Non-pigmented ciliary epithelial cell (primary cell): ENCODE data around the gene PAX5.

Experiments used
- DNase-seq: peaks from one replicate; pipeline ENCODE4 v3.0.0-alpha.2; 2010; ENCODE audit warnings: low read depth

PAX5 gene

DNA sequence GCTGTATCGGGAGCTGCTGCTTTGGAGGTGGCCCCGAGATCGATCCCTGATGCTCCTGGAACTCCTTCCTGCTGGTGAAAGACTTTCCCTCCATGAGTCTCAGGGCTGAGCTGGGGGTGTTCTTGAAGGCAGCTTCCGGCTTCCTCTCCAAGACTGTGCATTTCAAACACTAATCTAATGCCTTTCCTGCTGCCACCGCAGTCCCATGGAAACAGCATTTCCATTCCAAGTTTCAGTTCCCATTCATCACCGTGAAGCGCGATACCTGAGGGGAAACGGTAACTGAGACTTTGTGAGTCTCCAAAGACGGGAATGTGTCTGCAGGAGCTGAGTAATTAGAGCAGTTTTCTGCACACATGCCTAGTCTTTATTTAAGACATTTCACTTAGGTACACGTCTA lies 230.1 kb downstream of the PAX5 start:
- no peak for DNase-seq

DNA sequence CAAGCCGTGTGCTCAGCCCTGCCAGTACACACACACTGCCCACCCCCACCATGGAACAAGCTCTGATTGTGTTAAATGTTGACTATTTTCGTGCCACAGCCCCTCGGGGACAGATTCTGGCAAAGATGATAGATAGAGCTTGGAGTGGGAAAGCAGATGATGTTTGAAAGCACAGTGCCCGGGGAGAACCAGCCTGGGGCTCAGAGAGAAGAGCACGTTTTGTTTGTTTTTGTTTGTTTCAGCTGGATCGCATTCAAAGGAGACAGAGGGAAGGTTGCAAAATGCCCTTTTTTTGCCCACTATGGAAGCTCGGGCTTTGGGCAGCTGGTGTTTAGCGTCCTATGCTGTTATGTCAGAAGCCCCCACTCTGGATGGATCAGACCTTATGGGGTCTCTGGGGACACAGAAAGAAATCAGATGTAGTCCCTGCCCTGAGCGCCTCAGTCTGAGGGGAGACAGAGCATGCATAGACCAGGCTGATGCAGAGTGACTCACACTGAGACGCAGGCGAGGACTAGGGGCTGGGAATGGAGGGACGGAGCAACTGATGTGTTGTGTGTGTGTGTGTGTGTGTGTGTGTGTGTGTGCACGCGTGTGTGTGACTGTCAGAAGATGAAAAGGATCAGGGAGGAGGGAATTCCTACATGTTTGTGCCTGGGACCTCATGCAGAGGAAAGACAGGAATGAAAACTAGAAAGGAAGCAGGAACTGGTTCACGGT lies 231.7 kb downstream of the PAX5 start:
- DNase-seq: peak; percentile 17

DNA sequence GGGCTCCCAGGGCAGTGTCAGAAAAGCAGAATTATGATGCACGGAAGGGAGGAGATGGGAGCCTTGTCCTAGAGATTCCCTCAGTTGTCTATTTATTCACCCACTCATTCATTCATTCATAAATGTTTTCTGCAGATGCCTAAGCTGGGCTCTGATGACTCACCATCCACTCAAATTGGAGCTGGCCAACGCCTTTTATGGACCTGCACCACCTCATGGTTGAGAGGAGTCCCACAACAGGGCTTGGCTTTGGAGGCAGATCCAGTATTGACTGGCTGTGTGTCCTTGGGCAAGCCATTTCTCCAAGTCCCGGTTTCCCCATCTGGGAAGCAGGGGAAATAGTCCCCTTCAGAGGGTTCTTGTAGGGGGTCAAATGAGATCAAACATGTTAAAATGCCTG lies 233.6 kb downstream of the PAX5 start:
- no peak for DNase-seq

DNA sequence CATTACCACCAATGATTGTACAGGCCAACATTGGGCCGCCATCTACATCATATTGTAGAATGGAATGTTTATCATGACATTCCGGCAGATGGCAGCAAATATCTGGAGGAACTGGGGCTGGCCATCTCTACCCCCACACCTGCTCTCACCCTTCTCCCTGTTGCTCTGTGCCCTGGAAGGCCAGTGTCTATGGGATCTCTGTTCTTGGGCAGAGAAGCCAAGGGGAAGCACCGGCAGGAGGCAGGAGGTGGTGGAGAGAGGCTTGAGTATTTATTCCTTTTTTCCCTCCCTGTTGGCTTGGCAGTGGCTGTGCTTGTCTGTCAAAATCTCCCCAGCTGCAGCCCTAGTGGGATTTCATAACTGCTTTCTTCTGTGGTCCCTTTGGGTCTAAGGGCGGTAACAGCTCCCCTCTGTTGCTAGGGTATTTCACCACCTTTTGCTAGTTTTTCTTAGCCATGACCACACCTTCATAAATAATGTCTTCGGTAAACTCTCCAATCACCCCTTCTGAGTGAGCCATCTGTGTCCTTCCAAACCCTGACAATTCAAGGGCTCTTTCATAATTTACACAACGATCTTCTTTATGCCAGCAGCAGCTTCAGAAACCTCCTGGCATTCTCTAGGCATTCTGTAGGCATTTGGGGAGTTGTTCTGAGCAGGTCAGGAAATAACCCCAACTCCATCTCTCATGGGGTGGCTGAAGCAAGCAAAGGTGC lies 235.6 kb downstream of the PAX5 start:
- DNase-seq: no peak

DNA sequence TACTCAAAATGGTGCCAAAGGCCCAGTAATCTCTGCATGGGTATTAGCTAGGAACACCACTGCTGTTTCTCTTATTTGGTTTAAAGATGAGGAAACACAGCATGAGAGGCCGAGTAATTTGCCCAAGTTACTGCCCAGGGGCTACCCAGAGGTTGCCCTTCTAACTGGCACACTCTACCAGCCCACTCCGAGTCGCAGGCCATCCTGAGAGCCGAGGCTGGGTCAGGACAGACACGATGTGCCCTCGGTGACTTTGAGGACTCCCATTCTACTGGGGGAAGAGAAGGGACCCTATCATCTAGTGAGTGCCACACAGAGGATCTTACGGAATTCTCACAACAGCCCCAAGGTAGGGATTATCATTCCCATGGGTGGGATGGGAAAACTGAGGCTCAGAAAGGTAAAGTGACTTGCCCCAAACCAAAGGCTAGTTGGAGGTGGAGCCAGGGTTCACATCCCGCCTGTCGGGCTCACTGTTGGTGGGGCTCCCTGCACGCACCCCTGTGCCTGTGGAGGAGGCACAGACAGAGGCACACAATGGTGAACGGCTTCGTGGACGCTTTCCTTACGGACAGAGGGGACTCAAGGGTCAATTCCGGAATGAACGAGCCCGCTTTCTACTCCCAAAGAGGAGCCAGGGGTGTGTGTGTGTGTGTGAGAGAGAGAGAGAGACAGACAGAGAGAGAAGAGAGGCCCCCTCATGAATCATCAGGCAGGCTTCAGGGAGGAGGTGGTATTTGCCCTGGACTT lies 236.4 kb downstream of the PAX5 start:
- no peak for DNase-seq

DNA sequence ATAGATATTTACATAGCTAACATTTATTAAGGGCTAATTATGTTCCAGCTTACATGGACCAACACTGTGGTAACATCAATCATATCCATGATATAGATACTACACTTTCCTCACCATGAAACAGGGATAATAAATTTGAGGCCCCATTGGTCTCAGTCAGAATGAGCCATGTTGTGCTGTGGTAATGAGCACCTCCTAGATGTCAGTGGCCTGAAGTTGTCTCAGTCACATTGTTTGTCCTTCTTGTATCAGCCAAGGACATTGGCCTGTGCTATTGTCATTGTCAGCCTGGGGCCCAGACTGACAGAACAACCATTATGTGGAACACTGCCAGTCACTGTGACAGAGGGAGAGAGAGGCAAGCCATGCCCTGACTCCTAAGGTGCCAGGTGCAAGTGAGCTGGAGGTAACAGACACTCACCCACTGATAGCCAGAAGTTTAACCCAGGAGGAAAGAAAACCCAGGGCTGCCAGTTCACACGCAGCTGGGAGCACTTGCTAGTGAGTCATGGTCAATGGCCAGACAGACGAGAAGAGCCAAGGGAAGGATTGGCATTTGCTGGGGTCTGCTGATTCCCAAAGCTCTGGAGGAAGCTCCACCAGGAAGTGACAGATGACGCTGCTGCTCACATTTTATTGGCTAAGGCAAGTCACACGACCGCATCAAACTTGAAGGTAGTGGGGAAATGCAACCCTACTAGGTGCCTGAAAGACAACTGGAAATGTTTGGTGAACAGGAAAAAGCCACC lies 237.2 kb downstream of the PAX5 start:
- no peak for DNase-seq

DNA sequence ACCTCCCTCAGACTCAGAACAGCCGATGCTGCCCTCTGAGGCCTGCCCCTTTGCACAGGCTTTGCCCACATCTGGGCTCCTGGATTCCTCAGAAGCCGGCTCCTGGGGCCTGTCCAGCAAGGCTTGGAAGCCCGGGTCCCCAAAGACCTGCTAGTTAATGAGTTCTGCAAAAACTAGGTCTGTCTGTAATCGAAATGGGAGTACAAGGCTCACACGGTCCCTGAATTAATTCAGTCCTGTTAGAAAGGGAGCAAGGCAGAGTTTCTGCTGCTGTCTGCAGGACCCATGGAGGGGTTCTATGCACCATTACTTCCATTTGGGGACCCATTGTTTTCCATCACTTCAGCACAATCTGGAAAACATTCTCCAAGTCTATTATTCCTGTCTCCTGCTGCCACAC lies 239.6 kb downstream of the PAX5 start:
- DNase-seq: no peak

DNA sequence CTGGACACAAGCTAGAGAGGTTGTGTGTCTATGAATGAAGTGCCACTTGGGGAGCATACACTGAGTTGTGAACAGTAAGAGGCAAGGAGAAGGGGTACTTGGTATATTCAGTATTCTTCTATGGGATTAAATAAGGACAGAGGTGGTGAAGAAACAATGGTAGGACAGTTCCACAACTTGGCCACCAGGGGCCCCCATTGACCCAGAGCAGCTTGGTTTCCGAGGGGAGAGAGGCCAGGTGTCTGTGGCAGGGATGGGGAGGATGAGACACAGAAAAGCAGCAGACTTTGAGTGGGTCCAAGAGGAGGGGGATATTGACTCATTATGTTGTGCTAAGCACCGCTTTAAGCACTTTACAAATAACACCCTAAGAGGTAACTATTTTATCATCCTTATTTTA lies 240.8 kb downstream of the PAX5 start:
- DNase-seq: no peak

DNA sequence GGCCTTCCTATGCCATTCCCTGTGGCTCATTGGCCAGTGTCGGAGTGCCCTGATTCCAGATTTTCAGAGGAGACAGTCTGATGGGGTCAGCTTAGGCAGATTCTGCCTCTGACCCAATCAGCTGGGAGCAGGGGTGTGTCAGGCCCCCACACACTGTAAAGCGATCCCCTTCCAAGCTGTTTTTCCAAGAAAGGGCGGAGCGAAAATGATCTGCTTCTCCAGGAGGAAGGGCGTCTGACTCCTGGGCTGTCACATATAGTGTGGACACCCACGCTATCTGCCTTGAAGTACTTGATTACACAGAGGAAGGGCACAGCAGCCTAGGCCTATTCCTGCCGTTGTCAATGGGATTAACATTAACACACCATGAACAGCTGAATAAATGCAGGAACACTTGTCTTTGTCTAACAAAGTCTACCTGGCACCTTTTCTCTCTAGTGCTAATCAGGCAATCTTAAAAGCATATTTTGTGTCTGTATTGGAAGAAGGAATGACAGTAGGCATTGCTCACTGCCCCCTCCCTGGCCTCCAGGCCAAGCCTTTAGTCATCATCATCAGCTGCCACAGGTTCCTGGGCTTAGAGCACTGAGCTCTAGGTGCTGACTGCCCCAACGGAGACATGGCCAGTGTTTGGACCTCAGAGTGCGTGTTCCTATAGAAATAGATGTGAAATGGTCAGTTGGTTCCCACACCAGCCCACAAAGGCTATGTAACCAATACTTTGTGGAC lies 242.7 kb downstream of the PAX5 start:
- no peak for DNase-seq

DNA sequence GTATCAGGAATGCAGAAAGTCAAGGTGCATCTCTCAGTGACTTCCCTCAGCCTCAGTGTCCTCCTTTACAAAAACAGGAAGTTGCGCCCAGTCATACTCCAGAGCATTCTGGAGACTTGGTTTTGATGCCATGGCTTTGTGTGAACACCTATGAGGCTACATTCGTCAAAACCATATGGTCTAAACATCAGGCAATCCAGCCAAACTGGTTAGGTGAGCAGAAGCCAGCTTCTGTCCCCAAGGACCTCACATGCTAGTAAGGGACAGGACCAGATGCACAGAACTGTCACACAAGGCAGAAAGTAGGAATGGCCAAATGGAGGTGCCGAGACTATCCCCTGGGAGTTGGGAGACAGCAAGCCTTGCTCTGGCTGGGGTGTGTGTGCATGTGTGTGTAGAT lies 244.2 kb downstream of the PAX5 start:
- no peak for DNase-seq

DNA sequence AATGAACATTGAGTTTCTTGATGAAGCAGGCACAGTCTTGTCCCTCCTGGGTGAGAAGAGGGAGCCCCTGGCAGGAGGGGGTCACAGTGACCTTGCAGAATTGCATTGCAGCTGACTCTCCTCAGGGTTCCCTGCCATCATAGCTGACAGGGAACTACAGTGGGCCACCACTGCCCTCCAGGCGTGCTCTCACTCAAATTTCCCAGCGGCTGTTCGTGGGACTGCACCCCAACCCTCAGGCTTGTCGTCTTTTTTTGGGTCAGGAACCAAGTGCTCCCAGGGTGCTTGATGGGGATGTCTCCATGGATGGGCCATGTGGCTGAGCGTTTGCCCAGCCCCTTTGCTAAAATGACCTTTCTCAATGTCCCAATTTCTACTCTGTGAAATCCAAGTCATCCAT lies 245.5 kb downstream of the PAX5 start:
- DNase-seq: no peak

DNA sequence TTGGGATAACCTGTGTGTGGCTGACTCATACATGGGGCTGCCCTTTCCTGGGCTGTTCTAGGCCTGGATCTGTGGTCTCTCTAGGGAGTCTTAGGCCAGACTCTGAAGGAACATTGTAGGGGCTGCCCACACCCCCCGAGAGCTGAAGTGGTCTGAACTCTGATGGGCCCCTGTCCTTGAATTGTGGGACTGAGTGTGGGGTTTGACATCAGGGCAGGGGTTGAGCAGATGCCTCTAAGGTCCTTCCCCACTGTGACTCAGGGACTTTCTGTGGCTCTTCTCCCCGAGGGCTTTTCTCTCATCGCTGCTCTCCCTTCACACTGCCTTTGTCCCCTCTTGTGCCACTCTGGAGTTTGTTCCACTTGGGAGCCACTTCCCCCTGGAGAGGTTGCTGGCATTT lies 246.4 kb downstream of the PAX5 start:
- DNase-seq: no peak
